ENCODE data around the gene PSTPIP2.

DNA sequence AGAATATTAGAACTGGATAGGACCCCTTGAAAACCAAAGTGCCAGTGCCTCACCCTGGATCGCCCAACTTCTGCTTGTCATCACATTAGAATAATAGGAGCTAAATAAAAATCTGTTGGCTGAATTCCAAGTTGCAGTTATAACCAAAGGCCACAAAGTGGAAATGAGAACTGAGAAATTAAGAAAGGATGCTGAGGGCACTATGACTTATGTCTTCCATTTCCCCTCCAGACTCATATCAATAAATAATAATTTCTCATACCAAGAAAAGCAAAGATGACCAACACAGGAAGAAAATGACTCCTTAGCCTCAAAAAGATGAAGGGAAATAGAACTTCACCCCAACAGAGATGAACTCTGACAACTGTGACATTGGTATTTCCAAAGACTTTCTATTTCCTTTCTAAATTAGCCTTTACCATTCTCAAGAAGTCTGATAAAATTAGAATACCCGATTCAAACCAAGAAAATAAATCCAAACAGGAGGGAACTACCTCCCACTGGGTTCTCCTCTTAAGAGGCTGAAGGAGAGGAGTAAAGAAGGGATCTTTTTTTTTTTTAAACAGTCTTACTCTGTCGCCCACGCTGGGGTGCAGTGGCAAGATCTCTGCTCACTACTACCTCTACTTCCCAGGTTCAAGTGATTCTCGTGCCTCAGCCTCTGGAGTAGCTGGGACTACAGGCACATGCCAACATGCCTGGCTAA is 58.4 kb downstream of the PSTPIP2 start:
- TF ChIP-seq, protein P1, sequence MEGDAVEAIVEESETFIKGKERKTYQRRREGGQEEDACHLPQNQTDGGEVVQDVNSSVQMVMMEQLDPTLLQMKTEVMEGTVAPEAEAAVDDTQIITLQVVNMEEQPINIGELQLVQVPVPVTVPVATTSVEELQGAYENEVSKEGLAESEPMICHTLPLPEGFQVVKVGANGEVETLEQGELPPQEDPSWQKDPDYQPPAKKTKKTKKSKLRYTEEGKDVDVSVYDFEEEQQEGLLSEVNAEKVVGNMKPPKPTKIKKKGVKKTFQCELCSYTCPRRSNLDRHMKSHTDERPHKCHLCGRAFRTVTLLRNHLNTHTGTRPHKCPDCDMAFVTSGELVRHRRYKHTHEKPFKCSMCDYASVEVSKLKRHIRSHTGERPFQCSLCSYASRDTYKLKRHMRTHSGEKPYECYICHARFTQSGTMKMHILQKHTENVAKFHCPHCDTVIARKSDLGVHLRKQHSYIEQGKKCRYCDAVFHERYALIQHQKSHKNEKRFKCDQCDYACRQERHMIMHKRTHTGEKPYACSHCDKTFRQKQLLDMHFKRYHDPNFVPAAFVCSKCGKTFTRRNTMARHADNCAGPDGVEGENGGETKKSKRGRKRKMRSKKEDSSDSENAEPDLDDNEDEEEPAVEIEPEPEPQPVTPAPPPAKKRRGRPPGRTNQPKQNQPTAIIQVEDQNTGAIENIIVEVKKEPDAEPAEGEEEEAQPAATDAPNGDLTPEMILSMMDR (IDR thresholded peaks at IDR 0.05) = no peak
- no peak for TF ChIP-seq EZH2 (IDR thresholded peaks at IDR 0.05; ENCODE audit: borderline replicate concordance, insufficient read depth, low read depth, low read length, poor library complexity, severe bottlenecking)

Data from B cell (primary cell).